Naive thymus-derived CD8-positive, alpha-beta T cell (primary cell): Measurements from ENCODE around the gene LY6G6D. TPM values are rescaled to one million over a fixed set of nuclear protein-coding genes. Genes with fewer than 3 reads are reported as not detected.
A peak's percentile ranks its signal among the peaks of the same experiment; 100 is the strongest.

ENCODE experiments used
- ATAC-seq, 2 donors: fragments of 150-1000 bp; cut with Tn5 transposase in 1 of 2; sonication (Bioruptor Pico), chemical (Tn5 transposase) in 1 of 2; 1 replicate in 1 of 2; 2 replicates in 1 of 2; pipeline ENCODE4 v1.10.0; 2021; ENCODE audit warnings: mild to moderate bottlenecking in 2 of 2, moderate library complexity in 2 of 2
- POLR2A ChIA-PET: fragments of 350-600 bp; sonication (Branson Sonifier 250); formaldehyde crosslinking; loops from one replicate; lab custom pipeline; 2021; ENCODE audit warnings: antibody characterized with exemption; lab: Charles Lee
- DNase-seq, 10 donors: peaks; one replicate each; pipeline versions ENCODE4 v3.0.0 to v3.0.0-alpha.2; 2020 to 2022
- H3K27ac Mint-ChIP-seq, 10 donors: one replicate each; pipeline ENCODE4 v1.8.0; 2020 to 2022; ENCODE audit warnings: mild to moderate bottlenecking in 10 of 10, mixed read lengths in 10 of 10, moderate library complexity in 4 of 10, inconsistent platforms in 1 of 10
- H3K27me3 Mint-ChIP-seq, 5 donors: one replicate each; pipeline ENCODE4 v1.8.0; 2021 to 2022; ENCODE audit warnings: mixed read lengths in 5 of 5
- H3K36me3 Mint-ChIP-seq, 3 donors: one replicate each; pipeline ENCODE4 v1.8.0; 2020 to 2022; ENCODE audit warnings: mixed read lengths in 3 of 3, mild to moderate bottlenecking in 2 of 3, inconsistent platforms in 1 of 3
- H3K4me1 Mint-ChIP-seq, 4 donors: one replicate each; pipeline ENCODE4 v1.8.0; 2021 to 2022; ENCODE audit warnings: mixed read lengths in 4 of 4
- H3K4me3 Mint-ChIP-seq, 10 donors: one replicate each; pipeline ENCODE4 v1.8.0; 2020 to 2022; ENCODE audit warnings: mild to moderate bottlenecking in 10 of 10, mixed read lengths in 10 of 10, moderate library complexity in 6 of 10, inconsistent platforms in 1 of 10
- H3K9me3 Mint-ChIP-seq, 9 donors: one replicate each; pipeline ENCODE4 v1.8.0; 2020 to 2022; ENCODE audit warnings: mixed read lengths in 9 of 9, mild to moderate bottlenecking in 3 of 9, inconsistent platforms in 1 of 9, moderate library complexity in 1 of 9
- polyA plus RNA-seq, 3 donors: library from polyadenylated mRNA; unstranded; fragments of 300-500 nt; fragmentation: Illumina TruSeq; gene quantifications; one replicate each; pipeline ENCODE4 v1.2.3, GENCODE V29; 2021
- total RNA-seq, 8 experiments: library from RNA in 2 of 8; stranded (reverse) in 2 of 8; gene quantifications; one replicate each; pipeline ENCODE4 v1.2.3 and lab custom pipeline; 2021 to 2026

LY6G6D gene
- total and polyA plus RNA-seq, 5 experiments from 2014 or later = not detected

DNA sequence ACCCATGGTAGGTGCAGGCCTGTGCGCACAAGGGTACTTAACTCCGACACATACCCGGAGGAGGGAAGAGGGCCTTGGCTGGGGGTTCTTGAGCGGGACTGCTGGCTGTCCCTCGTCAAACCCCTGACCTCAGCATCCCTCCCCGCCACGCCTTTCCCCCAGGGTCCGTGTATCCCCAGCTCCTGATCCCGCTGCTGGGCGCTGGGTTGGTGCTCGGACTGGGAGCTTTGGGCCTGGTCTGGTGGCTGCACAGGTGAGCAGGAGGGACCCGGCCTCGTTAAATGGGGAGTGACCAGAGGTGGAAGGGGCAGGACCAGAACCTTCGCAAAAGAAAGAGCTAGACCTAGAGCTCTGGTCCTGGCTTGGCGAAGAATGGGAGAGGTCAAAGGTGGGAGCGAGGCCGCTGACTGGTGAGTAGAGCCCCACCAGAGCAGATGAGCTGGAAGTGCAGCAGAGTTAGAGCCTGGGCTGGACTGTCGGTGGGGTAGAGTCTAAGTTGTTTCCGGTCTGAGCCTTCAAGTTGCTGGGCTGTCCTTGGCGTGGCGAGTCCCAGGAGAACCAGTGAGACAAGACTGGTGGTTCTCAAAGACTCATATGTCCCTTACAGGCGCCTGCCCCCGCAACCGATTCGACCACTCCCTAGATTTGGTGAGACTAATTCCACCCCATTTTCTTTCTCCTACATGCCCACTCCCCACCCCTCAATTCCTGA lies 9.0 kb downstream of the LY6G6D start:
- Mint-ChIP-seq H3K27me3 (no peaks in the 10 kb centered on the region), H3K4me3 (peak overlapping the region in 6 of 10 donors; percentile 35 to 60 (median 48)), H3K9me3 (no peaks in the 10 kb centered on the region), H3K4me1 (peaks cover 18 to 50% (median 47%) of the 10 kb centered on the region in 4 donors), H3K36me3 (no peaks in the 10 kb centered on the region), H3K27ac (peak overlapping the region in 6 of 10 donors; percentile 14 to 86 (median 44))
- POLR2A ChIA-PET = interaction anchor here (1.2 to 2.1 kb wide), 3 partner anchors 12 to 21 kb away, joined by 3 to 7 read pairs (median 4); partner anchors contain the start of gene ABHD16A
- ATAC-seq = no peak
- DNase-seq = no peak

DNA sequence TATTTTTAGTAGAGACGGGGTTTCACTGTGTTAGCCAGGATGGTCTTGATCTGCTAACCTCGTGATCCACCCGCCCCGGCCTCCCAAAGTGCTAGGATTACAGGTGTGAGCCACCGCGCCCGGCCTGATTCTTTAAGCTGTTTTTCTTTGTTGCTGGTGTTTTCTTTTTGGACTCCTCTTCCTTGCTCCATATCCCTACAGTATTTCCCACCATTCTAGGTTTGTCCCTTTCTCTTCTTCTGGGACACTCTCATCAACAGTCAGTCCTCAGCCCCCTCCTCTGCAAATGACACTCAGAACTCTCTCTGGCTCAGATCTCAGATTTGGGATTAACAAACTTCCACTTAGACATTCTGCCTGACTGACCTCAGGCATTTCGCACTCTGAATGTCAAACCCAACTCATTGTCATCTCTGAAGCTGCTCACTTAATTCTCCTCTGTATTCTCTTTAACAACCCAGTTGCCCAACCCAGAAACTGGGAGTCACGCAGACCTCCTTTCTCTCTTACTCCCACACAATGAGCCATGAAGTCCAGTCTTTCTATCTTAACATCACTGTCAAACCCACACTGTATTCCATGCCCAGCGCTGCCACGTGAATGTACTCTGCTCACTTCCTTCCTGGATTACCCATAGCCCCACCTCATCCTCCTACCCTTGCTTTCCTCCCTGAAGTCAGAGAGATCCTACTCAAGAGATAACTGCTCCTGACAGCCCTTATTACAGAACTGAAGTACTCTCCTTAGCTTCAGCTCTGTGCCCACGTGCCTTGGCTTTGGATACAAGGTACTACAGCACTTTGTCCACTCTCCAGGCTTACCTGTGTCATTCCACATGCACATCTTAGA lies 10.6 kb downstream of the LY6G6D start:
- peak overlapping the region in 1 of 10 donors; percentile 1 for H3K4me3 Mint-ChIP-seq
- no peaks in the 10 kb centered on the region for H3K27me3 Mint-ChIP-seq
- POLR2A ChIA-PET = interaction anchor here (1.1 to 2.7 kb wide), 3 partner anchors 13 to 70 kb away, joined by 3 to 9 read pairs (median 4); partner anchors contain the start of genes ABHD16A and VARS1
- H3K4me1 Mint-ChIP-seq = peaks cover 21 to 65% (median 58%) of the 10 kb centered on the region in 4 donors
- H3K9me3 Mint-ChIP-seq = no peaks in the 10 kb centered on the region
- H3K36me3 Mint-ChIP-seq = peaks cover 0 to 3% (median 0%) of the 10 kb centered on the region in 3 donors
- peak overlapping the region in 5 of 10 donors; percentile 3 to 87 (median 57) for H3K27ac Mint-ChIP-seq
- no peak for DNase-seq
- ATAC-seq = no peak

- Mint-ChIP-seq H3K9me3 (no peaks in the 10 kb centered on the region), H3K4me3 (peak overlapping the region; percentile 4 to 83 (median 52)), H3K27ac (peak overlapping the region in 7 of 10 donors; percentile 12 to 88 (median 72)), H3K4me1 (peaks cover 21 to 69% (median 62%) of the 10 kb centered on the region in 4 donors), H3K27me3 (no peaks in the 10 kb centered on the region), H3K36me3 (peaks cover 0 to 14% (median 3%) of the 10 kb centered on the region in 3 donors)
- POLR2A ChIA-PET = interaction anchor here (0.5 to 4.3 kb wide), 6 partner anchors 12 to 103 kb away, joined by 3 to 24 read pairs (median 6); partner anchors contain the start of genes ABHD16A, LSM2 and MSH5
- DNase-seq (peak in 1 of 10 donors; percentile 43), ATAC-seq (peak in 1 of 2 donors; percentile 18)
Observed at GRCh38 chr6:31727034-31727716, 12.0 kb downstream of the LY6G6D start.

DNA sequence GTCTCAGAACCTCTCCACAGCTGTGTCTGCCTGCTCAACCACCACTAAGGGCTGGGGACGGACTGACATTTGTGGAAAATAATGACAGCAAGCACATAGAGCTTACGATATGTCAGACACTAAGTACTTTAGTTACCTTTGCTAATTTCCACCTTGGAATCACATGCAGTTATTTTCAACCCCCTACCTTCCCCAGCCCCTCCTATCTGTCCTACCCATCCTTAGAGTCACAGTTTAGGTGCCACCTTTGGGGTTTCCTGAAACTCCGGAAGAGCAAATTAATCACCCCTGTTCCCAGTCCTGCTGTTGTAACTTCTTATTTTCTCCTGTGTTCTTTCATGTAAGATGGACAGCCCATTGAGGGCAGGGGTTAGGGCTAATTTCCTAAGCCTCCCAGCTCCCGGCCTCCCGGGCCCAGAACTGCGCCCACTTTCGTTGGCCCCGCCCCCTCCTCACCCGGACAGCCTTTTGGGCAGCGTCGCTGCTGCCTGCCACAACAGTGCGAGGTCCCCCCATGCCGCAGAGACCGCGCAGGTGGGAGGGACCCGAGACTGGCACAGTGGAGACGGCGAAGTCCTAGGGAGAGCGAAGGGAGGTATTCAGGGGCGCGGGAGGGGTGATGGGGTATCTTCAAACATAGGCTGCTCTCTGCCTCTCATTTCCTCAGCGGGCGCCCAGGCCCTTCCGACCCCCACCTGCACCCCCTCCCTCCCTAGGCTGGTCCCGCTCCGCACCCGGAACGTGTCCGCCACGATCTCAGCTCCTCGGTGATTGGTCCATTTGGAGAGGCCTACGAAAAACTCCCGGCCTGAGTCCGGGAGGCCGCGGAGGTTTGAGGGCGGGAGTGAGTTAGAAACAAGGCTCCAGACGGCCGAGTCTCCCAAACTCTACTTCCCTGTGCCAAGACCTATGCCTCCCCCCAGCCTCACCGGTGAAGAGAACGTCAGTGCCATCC lies 12.8 kb downstream of the LY6G6D start:
- Mint-ChIP-seq H3K27me3 (no peaks in the 10 kb centered on the region), H3K9me3 (no peaks in the 10 kb centered on the region), H3K36me3 (peaks cover 0 to 21% (median 5%) of the 10 kb centered on the region in 3 donors), H3K4me1 (peaks cover 21 to 68% (median 62%) of the 10 kb centered on the region in 4 donors), H3K4me3 (peak overlapping the region; percentile 44 to 97 (median 67)), H3K27ac (peak overlapping the region in 7 of 10 donors; percentile 12 to 88 (median 72))
- no peak for ATAC-seq
- no peak for DNase-seq
- POLR2A ChIA-PET = interaction anchor here (0.6 to 4.3 kb wide), 9 partner anchors 11 to 1582 kb away, joined by 3 to 24 read pairs (median 7); partner anchors contain the start of genes ABHD16A, HSPA1B, LSM2 and MSH5

DNA sequence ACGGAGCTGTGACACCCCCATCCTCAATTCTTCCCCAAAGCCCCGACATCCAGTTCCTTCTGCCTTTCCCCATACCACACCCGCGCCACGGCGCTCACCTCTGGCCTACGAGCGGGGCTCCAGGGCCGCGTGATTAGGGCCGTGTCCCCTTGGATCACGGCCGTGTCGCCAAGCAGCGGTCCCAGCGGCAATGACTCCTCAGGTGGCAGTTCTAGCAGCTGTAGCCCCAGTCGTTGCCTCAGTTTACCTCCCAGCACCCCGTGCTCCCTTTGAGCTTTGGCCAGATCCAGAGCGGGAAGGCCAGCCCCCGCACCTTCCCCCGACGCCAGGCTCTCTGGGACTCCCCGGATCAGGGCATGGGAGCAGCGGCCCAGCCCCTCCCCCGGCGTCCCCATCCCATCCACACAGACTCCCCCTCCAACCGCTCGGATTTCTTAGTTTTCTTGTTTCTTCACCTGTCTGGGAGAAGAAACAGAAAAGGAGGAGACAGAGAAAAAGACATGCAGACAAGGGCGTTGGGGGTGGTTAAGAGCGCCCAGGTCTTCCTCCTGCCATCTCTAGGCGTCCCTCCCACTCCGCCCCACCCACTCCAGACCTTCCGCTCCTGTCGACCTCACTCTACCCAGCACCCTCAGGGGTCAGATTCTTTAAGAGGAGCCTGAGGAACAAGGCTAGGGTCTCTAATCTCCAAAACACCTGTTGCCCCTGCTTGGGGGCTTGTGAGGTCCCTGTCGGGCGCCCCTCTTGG lies 13.8 kb downstream of the LY6G6D start, which contains the start of gene DDAH2:
DDAH2 (minus strand) TSS at position 533 of the 748 bp plus-strand sequence; CDS start at position 395, 138 bp downstream.
- H3K4me1 Mint-ChIP-seq = peaks cover 23 to 67% (median 64%) of the 10 kb centered on the region in 4 donors
- POLR2A ChIA-PET = interaction anchor here (0.8 to 4.3 kb wide), 18 partner anchors 10 to 243 kb away, joined by 3 to 24 read pairs (median 6); partner anchors contain the start of genes ABHD16A, DXO, GPANK1 and HSPA1B
- H3K4me3 Mint-ChIP-seq = peak within 1 kb of the TSS; percentile 94 to 98 (median 97)
- H3K27me3 Mint-ChIP-seq = no peaks in the 10 kb centered on the region
- no peaks in the 10 kb centered on the region for H3K9me3 Mint-ChIP-seq
- H3K27ac Mint-ChIP-seq = peak within 1 kb of the TSS; percentile 65 to 94 (median 90)
- DNase-seq = no peak
- H3K36me3 Mint-ChIP-seq = peaks cover 0 to 30% (median 6%) of the 10 kb centered on the region in 3 donors
- ATAC-seq = peak; percentile 5 to 25

DNA sequence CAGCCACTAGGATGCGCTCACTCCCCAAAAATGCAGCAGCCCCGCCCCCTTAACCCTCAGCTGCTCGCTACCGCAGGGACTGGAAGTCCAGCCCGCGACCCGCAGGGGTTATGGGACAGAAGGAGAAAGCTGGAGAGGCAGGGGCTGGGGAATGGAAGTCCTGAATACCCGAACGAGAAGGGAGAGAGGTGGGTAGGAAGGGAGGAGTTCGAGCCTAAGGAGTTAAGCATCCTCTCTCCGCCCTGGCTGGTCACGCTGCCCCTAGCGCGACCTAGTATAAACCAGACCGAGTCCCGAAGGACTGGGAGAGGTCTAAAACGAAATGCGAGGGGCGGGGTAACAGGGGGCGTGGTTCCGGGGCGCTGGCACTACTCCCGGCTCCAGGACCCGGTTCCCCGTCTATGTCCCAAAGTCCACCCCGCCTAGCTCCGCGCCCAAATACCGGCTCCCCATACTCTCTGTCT lies 14.4 kb downstream of the LY6G6D start:
- H3K4me3 Mint-ChIP-seq = peak overlapping the region; percentile 94 to 98 (median 97)
- H3K36me3 Mint-ChIP-seq = peaks cover 0 to 30% (median 6%) of the 10 kb centered on the region in 3 donors
- H3K27me3 Mint-ChIP-seq = no peaks in the 10 kb centered on the region
- DNase-seq (peak; percentile 61 to 88 (median 77)), ATAC-seq (peak; percentile 73 to 81)
- no peaks in the 10 kb centered on the region for H3K9me3 Mint-ChIP-seq
- H3K4me1 Mint-ChIP-seq = peaks cover 22 to 69% (median 64%) of the 10 kb centered on the region in 4 donors
- H3K27ac Mint-ChIP-seq = peak overlapping the region; percentile 65 to 94 (median 88)
- POLR2A ChIA-PET = interaction anchor here (0.8 to 4.3 kb wide), 17 partner anchors 9 to 243 kb away, joined by 3 to 24 read pairs (median 5); partner anchors contain the start of genes ABHD16A, BAG6, DXO and GPANK1

- peak; percentile 67 to 68 for ATAC-seq
- peaks cover 26 to 74% (median 69%) of the 10 kb centered on the region in 4 donors for H3K4me1 Mint-ChIP-seq
- H3K9me3 Mint-ChIP-seq = no peaks in the 10 kb centered on the region
- POLR2A ChIA-PET = interaction anchor here (0.5 to 4.3 kb wide), 18 partner anchors 9 to 236 kb away, joined by 3 to 24 read pairs (median 5); partner anchors contain the start of genes ABHD16A, BAG6, GPANK1 and HSPA1A
- H3K36me3 Mint-ChIP-seq = peaks cover 0 to 30% (median 6%) of the 10 kb centered on the region in 3 donors
- H3K27ac Mint-ChIP-seq = peak overlapping the region; percentile 44 to 92 (median 88)
- DNase-seq = peak; percentile 53 to 80 (median 69)
- no peaks in the 10 kb centered on the region for H3K27me3 Mint-ChIP-seq
- H3K4me3 Mint-ChIP-seq = peak overlapping the region; percentile 94 to 98 (median 97)
Observed at GRCh38 chr6:31729979-31730630, 15.0 kb downstream of the LY6G6D start.

DNA sequence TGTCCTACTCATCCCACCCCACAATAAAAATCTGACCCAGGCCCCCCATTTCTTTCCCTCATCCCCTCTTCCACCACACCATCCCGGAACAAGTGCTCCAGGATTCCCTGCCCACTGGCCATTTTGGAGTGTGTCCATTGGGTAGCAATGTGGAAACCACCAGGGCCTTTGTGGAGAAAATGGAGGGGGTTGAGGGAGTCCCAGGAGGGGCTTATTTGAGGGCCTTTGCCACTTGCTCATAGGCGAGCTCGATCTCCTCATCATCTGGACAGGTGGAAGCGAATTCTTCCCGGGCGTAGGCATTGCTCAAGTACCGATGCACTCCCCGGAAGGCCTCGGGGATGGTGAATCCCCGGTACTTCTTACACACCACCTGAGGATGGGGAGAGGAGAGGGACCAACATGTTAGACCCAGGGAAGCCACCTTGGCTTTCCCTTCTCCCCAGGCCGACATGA lies 15.5 kb downstream of the LY6G6D start:
- Mint-ChIP-seq H3K36me3 (peaks cover 0 to 30% (median 6%) of the 10 kb centered on the region in 3 donors), H3K9me3 (no peaks in the 10 kb centered on the region), H3K4me1 (peaks cover 31 to 77% (median 71%) of the 10 kb centered on the region in 4 donors), H3K27me3 (no peaks in the 10 kb centered on the region), H3K4me3 (peak overlapping the region; percentile 94 to 98 (median 97)), H3K27ac (peak overlapping the region in 9 of 10 donors; percentile 44 to 92 (median 89))
- POLR2A ChIA-PET = interaction anchor here (0.5 to 4.3 kb wide), 12 partner anchors 8 to 235 kb away, joined by 3 to 24 read pairs (median 6); partner anchors contain the start of genes ABHD16A, BAG6, HSPA1A and HSPA1B
- no peak for ATAC-seq
- DNase-seq = no peak

GRCh38 chr6:31732029-31732428 lies 16.9 kb downstream of the LY6G6D start:
- ATAC-seq (no peak), DNase-seq (no peak)
- POLR2A ChIA-PET = interaction anchor here (1.3 to 1.6 kb wide), 2 partner anchors 74 to 95 kb away, joined by 3 to 5 read pairs; partner anchors contain the start of genes HSPA1B and LSM2
- no peaks in the 10 kb centered on the region for H3K27me3 Mint-ChIP-seq
- H3K36me3 Mint-ChIP-seq = peaks cover 0 to 30% (median 6%) of the 10 kb centered on the region in 3 donors
- H3K9me3 Mint-ChIP-seq = no peaks in the 10 kb centered on the region
- peak overlapping the region in 3 of 10 donors; percentile 6 to 50 (median 45) for H3K4me3 Mint-ChIP-seq
- H3K4me1 Mint-ChIP-seq = peaks cover 34 to 77% (median 69%) of the 10 kb centered on the region in 4 donors
- peak overlapping the region in 4 of 10 donors; percentile 33 to 62 (median 46) for H3K27ac Mint-ChIP-seq
